ENCODE results near the gene ATG3.
"Not testable (repeated sequence)": the region's sequence is repeated elsewhere in the genome, so short reads cannot be mapped to it uniquely, and the experiment has no call there.

Gene ATG3

DNA sequence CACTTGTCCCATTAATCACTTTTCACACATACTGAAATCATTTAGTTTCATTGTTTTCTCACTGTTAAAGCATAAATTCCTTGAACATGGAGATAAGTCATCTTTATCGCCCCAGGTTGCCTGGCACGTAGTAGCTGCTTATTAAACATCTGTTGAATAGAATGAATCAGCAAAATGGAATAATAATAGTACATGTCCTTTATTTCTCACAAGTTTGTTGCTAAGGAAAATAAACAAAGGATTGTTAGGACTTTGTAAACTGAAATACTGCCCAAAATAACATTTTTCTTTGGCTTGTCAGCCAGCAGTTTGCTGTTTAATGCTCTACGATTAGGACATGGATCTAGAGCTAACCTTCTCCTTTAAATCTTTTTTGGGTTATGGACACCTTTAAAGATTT is 17.9 kb upstream of the ATG3 start:
- H3K27ac ChIP-seq = no peak overlapping the region
- in situ Hi-C loops (cut with HindIII; ENCODE audit: low pct_ligation_motif_present, low sequenced_read_pairs) = loop anchor here (25.0 kb wide), 1 partner anchor 408 kb away; the partner anchor contains the start of genes CD200R1 and GTPBP8
- H3K36me3 ChIP-seq (replicated peaks) = peaks cover 5% of the 10 kb centered on the region
- TF ChIP-seq, protein P1, sequence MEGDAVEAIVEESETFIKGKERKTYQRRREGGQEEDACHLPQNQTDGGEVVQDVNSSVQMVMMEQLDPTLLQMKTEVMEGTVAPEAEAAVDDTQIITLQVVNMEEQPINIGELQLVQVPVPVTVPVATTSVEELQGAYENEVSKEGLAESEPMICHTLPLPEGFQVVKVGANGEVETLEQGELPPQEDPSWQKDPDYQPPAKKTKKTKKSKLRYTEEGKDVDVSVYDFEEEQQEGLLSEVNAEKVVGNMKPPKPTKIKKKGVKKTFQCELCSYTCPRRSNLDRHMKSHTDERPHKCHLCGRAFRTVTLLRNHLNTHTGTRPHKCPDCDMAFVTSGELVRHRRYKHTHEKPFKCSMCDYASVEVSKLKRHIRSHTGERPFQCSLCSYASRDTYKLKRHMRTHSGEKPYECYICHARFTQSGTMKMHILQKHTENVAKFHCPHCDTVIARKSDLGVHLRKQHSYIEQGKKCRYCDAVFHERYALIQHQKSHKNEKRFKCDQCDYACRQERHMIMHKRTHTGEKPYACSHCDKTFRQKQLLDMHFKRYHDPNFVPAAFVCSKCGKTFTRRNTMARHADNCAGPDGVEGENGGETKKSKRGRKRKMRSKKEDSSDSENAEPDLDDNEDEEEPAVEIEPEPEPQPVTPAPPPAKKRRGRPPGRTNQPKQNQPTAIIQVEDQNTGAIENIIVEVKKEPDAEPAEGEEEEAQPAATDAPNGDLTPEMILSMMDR (IDR thresholded peaks at IDR 0.05; ENCODE audit: low read depth, low read length, missing control alignments) = no peak
- no peak for DNase-seq
- H3K27me3 ChIP-seq (replicated peaks) = no peaks in the 10 kb centered on the region
- H3K4me3 ChIP-seq (ENCODE audit: low read depth, low read length) = no peak overlapping the region

DNA sequence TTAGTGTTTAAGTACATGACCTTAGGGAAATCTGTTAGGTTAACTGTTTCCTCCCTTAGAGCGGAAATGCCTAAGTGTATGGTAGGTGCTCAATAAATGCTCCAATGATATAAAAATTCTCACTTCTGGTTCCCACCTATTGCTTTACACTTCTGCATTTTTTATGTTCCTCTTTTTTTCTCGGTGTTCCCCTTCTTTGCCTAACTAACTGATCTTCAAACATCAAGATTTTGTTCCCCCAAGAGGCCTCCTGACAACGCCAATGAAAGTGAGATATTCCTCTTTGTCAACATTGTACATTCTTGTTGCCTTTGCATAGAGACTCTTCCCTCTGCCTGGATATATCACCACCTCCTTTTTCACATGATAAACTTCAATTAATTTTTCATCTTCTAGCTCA is 17.5 kb upstream of the ATG3 start:
- TF ChIP-seq, protein P1 (IDR thresholded peaks at IDR 0.05; ENCODE audit: low read depth, low read length, missing control alignments) = no peak
- no peak for DNase-seq
- in situ Hi-C loops (cut with HindIII; ENCODE audit: low pct_ligation_motif_present, low sequenced_read_pairs) = loop anchor here (25.0 kb wide), 1 partner anchor 408 kb away; the partner anchor contains the start of genes CD200R1 and GTPBP8
- Histone ChIP-seq H3K4me3 (ENCODE audit: low read depth, low read length) (no peak overlapping the region), H3K27ac (no peak overlapping the region), H3K27me3 (replicated peaks) (no peaks in the 10 kb centered on the region), H3K36me3 (replicated peaks) (peaks cover 5% of the 10 kb centered on the region)

DNA sequence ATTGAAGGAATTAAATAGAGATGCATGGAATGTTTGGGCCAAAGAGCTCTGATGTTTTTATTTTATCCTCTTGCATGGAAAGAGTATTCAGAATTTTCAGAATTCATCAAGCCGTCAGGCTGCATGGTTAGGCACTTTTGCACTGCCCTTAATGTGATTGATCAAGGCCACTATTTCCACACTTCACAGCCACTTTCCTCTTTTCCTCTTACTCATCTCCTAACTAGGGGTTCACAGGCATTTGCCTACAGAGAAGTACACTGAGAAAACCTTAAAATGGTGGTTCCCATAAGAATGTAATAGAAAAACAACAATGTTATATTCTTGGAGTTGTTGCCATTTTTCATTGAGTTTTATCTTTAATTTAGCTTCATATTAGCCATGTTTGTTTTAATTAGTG is 10.9 kb upstream of the ATG3 start:
- Histone ChIP-seq H3K36me3 (replicated peaks) (no peaks in the 10 kb centered on the region), H3K27me3 (replicated peaks) (no peaks in the 10 kb centered on the region), H3K4me3 (ENCODE audit: low read depth, low read length) (no peak overlapping the region), H3K27ac (no peak overlapping the region)
- no peak for DNase-seq
- TF ChIP-seq, protein P1 (IDR thresholded peaks at IDR 0.05; ENCODE audit: low read depth, low read length, missing control alignments) = no peak
- in situ Hi-C loops (cut with HindIII; ENCODE audit: low pct_ligation_motif_present, low sequenced_read_pairs) = no loop called here

DNA sequence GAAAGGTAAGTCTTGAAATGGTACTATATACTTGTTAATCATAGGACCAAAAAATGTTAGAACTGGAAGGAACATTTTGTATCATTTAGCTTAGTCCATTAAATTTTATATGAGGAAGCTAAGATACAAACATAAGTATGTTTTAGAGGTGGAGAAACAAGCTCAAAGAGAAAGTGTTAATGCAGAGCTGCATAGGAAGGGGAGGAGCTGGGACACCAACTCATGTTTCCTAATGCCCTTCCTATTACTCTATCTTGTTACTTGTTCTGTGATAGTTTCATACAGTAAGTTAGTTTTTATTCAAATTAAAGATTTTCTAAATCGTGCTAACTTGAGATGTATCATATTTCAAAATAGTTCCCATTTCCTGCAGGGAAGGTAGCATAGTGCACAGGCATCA is 7.5 kb upstream of the ATG3 start:
- TF ChIP-seq, protein P1 (IDR thresholded peaks at IDR 0.05; ENCODE audit: low read depth, low read length, missing control alignments) = no peak
- Histone ChIP-seq H3K4me3 (ENCODE audit: low read depth, low read length) (no peak overlapping the region), H3K27me3 (replicated peaks) (no peaks in the 10 kb centered on the region), H3K36me3 (replicated peaks) (no peaks in the 10 kb centered on the region), H3K27ac (no peak overlapping the region)
- DNase-seq = no peak
- in situ Hi-C loops (cut with HindIII; ENCODE audit: low pct_ligation_motif_present, low sequenced_read_pairs) = no loop called here

DNA sequence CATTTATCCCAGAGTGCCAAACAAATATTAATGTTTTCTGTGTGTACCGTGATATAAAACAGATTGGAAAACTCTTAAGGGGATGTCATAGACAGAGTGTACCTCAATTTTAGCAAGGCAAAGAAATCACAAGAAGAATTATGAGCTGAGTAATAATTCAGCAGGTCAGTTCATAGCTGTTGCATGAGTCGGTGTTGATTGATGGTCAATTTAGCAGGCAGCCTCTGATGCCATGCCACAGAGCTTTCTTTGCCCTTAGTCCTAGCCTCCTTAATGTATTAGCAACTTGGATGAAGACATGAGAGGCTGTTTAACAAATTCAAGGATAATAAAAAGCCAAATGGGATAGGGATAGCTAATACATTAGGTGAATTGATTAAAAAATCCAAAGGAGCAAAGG is 6.9 kb upstream of the ATG3 start:
- Histone ChIP-seq H3K4me3 (ENCODE audit: low read depth, low read length) (no peak overlapping the region), H3K27me3 (replicated peaks) (no peaks in the 10 kb centered on the region), H3K27ac (no peak overlapping the region), H3K36me3 (replicated peaks) (no peaks in the 10 kb centered on the region)
- DNase-seq = no peak
- in situ Hi-C loops (cut with HindIII; ENCODE audit: low pct_ligation_motif_present, low sequenced_read_pairs) = no loop called here
- TF ChIP-seq, protein P1 (IDR thresholded peaks at IDR 0.05; ENCODE audit: low read depth, low read length, missing control alignments) = no peak

DNA sequence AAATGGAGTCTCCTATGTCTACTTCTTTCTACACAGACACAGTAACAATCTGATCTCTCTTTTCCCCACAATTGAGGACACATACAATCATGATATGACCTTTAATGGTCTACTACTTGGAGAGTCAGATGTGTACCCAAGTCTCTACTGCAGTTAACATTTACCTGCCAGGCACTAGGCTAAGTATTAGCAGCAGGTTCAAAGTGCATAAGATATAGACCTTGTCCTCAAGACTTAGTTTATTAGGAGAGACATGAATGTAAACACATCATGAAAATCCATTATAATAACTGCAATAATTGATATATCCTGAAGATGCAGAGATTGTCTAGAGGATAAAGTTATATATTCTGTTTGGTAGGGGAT is 3.2 kb upstream of the ATG3 start:
- Histone ChIP-seq H3K27me3 (replicated peaks) (no peaks in the 10 kb centered on the region), H3K36me3 (replicated peaks) (no peaks in the 10 kb centered on the region), H3K4me3 (ENCODE audit: low read depth, low read length) (no peak overlapping the region), H3K27ac (no peak overlapping the region)
- in situ Hi-C loops (cut with HindIII; ENCODE audit: low pct_ligation_motif_present, low sequenced_read_pairs) = no loop called here
- no peak for DNase-seq
- TF ChIP-seq, protein P1 (IDR thresholded peaks at IDR 0.05; ENCODE audit: low read depth, low read length, missing control alignments) = no peak

DNA sequence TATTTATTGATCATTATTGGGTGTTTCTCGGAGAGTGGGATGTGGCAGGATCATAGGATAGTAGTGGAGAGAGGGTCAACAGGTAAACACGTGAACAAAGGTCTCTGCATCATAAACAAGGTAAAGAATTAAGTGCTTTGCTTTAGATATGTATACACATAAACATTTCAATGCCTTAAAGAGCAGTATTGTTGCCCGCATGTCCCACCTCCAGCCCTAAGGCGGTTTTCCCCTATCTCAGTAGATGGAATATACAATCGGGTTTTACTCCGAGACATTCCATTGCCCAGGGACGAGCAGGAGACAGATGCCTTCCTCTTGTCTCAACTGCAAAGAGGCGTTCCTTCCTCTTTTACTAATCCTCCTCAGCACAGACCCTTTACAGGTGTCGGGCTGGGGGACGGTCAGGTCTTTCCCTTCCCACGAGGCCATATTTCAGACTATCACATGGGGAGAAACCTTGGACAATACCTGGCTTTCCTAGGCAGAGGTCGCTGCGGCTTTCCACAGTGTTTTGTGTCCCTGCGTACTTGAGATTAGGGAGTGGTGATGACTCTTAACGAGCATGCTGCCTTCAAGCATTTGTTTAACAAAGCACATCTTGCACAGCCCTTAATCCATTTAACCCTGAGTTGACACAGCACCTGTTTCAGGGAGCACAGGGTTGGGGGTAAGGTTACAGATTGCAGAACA is 2.6 kb upstream of the ATG3 start:
- DNase-seq; H3K27me3 ChIP-seq (replicated peaks); H3K36me3 ChIP-seq (replicated peaks); in situ Hi-C loops (cut with HindIII; ENCODE audit: low pct_ligation_motif_present, low sequenced_read_pairs); H3K27ac ChIP-seq; H3K4me3 ChIP-seq (ENCODE audit: low read depth, low read length): not testable (repeated sequence)
